HTR-8/SVneo (cell line): ENCODE measurements around the gene SLC45A3.

Experiments used
- DNase-seq: peaks from one replicate; pipeline ENCODE4 v3.0.0; 2011; ENCODE audit warnings: low spot score, mixed read lengths; ENCODE audit not compliant: insufficient read length
- FAIRE-seq: peaks from 2 replicates; lab custom pipeline; 2011; peaks lifted over from hg19 to GRCh38; lab: Jason Lieb, UNC

The SLC45A3 gene

DNA sequence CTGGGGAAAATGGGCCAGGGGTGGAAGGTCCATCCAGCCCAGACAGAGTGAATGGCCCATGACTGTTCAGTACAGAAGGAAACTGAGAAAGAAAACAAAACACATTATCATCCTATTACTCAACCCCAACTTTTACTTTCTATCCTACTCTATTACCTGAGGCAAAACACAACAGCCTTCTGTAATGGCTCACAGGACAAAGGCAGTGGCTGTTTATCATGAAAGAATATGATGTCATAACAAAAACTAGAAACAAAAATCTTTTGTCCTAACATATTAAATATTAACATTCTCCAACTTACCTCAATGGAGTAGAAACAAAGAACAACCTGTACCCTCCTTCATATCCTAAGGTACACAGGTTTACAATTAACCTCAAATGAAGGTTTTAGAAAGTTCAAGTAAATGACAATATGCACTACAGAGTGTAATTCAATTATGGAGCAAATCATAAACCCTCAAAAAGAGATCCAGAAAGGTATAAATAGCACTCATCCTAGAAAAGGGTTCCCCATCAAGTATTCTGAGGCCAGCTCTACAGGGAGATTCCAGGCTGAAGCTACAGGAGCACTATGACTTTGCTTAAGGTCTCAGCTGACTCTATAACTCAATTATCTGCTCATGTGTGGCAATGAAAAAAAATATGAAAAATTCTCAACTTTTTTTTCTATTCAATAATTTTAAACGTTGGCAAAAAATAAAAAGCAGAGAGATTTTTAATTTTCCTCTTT lies 63.6 kb downstream of the SLC45A3 start:
- no peak for FAIRE-seq

GRCh38 chr1:205615789-205616188 lies 64.5 kb downstream of the SLC45A3 start:
- FAIRE-seq, result no peak
- no peak for DNase-seq

More for the DNA sequence above, 63.6 kb downstream of the SLC45A3 start:
- no peak for DNase-seq

DNA sequence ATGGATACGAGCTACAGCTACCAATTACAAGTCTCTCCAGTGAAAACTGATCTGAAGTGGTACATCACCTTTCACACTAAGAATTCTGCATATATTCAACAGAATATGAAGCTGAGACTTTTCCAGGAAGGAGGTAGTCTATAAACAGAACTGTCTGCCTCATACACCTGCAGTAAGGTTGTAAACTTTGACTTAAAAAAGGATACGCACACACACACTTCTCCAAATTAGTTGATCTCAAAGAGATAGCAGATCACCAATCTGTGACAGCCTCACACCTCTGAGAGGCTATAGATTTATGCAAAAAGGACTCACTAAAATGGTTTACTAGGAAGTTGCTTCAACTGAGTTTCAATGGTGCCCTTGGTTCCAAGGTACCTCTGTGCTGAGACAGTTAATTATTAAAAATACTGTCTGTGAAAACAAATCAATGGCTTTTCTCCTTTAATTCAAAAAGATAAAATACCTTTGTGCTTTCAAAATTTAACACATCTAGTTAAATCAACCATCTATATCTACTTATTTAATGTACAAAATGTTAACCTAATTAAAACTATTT lies 66.4 kb downstream of the SLC45A3 start:
- FAIRE-seq (no peak), DNase-seq (no peak)

- no peak for FAIRE-seq
- no peak for DNase-seq
These were observed 67.8 kb downstream of the SLC45A3 start for GRCh38 chr1:205612556-205612955.

DNA sequence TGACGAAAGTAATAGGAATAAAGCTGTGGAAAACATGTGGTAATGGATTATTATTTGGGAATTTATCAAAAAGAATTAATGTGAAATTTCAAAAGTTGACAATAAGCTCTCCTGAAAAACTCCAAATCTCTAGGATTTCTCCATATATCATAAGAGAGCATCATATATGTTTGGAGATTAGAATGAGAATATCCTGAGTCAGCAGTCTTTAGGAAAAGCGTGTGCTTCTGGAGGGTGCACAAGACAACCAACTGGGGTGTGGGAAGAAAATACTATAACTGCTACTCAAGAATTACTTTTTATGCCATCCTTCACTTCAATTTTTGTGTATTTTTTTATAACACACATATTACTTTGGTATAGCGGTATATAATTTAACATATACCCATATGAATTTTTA lies 68.2 kb downstream of the SLC45A3 start:
- DNase-seq (no peak), FAIRE-seq (no peak)

GRCh38 chr1:205610901-205611466 lies 69.3 kb downstream of the SLC45A3 start:
- FAIRE-seq (no peak), DNase-seq (no peak)

GRCh38 chr1:205610036-205610435 lies 70.3 kb downstream of the SLC45A3 start:
- DNase-seq (no peak), FAIRE-seq (no peak)
